Neural progenitor cell (in vitro differentiated cells): ENCODE data around the gene ENAH. TPM values are rescaled to one million over a fixed set of nuclear protein-coding genes. Genes with fewer than 3 reads are reported as not detected.

Experiments
- DNase-seq: peaks from one replicate; pipeline ENCODE4 v3.0.0-alpha.2; 2016; ENCODE audit warnings: low spot score
- H2AFZ ChIP-seq: fragments of 200-600 bp; sonication (generic); replicated peaks from 2 replicates; pipeline ENCODE4 v1.6.1; 2016; ENCODE audit warnings: antibody characterized with exemption
- H3F3A ChIP-seq: fragments of 200-600 bp; sonication (generic); 2 replicates; pipeline ENCODE4 v1.6.1; 2016; ENCODE audit warnings: antibody characterized with exemption, low read depth
- H3K27ac ChIP-seq: fragments of 200-600 bp; sonication (generic); 2 replicates; pipeline ENCODE4 v1.5.1; 2016; ENCODE audit warnings: mild to moderate bottlenecking
- H3K27me3 ChIP-seq: fragments of 200-600 bp; sonication (generic); 2 replicates; pipeline ENCODE4 v1.6.1; 2016; ENCODE audit warnings: mild to moderate bottlenecking, moderate library complexity
- H3K36me3 ChIP-seq: fragments of 200-600 bp; sonication (generic); 2 replicates; pipeline ENCODE4 v1.5.1; 2016
- H3K4me1 ChIP-seq: fragments of 200-600 bp; sonication (generic); 2 replicates; pipeline ENCODE4 v1.6.1; 2016; ENCODE audit warnings: mixed run types
- H3K4me2 ChIP-seq: fragments of 200-600 bp; sonication (generic); 2 replicates; pipeline ENCODE4 v1.6.1; 2016
- H3K4me3 ChIP-seq: fragments of 200-600 bp; sonication (generic); 2 replicates; pipeline ENCODE4 v1.5.1; 2016
- H3K79me2 ChIP-seq: fragments of 200-600 bp; sonication (generic); 2 replicates; pipeline ENCODE4 v1.6.1; 2016; ENCODE audit warnings: low read depth
- H3K9ac ChIP-seq: fragments of 200-600 bp; sonication (generic); 2 replicates; pipeline ENCODE4 v1.6.1; 2016
- H3K9me3 ChIP-seq: fragments of 200-600 bp; sonication (generic); 2 replicates; pipeline ENCODE4 v1.5.1; 2016; ENCODE audit warnings: low read depth
- H4K20me1 ChIP-seq: fragments of 200-600 bp; sonication (generic); 2 replicates; pipeline ENCODE4 v1.6.1; 2016; ENCODE audit warnings: low read depth
- H3K27ac Mint-ChIP-seq: 3 replicates; pipeline ENCODE4 v1.8.0; 2021; ENCODE audit warnings: mixed read lengths
- H3K27me3 Mint-ChIP-seq: 2 replicates; pipeline ENCODE4 v1.8.0; 2022; ENCODE audit warnings: low read depth, mild to moderate bottlenecking, inconsistent platforms, moderate library complexity, mixed read lengths; ENCODE audit not compliant: insufficient read depth
- H3K36me3 Mint-ChIP-seq: 3 replicates; pipeline ENCODE4 v1.8.0; 2021; ENCODE audit warnings: mixed read lengths
- H3K4me1 Mint-ChIP-seq: 3 replicates; pipeline ENCODE4 v1.8.0; 2021; ENCODE audit warnings: mixed read lengths
- H3K4me3 Mint-ChIP-seq: 3 replicates; pipeline ENCODE4 v1.8.0; 2021; ENCODE audit warnings: mild to moderate bottlenecking, moderate library complexity, mixed read lengths
- H3K9me3 Mint-ChIP-seq: 3 replicates; pipeline ENCODE4 v1.8.0; 2020; ENCODE audit warnings: mixed read lengths
- EZH2 ChIP-seq: fragments of 200-600 bp; sonication (generic); IDR thresholded peaks from 2 replicates; pipeline ENCODE4 v1.6.1; 2017; ENCODE audit warnings: antibody characterized with exemption, mild to moderate bottlenecking, moderate library complexity
- EZH2phosphoT487 ChIP-seq: fragments of 200-600 bp; sonication (generic); IDR thresholded peaks from 2 replicates; pipeline ENCODE4 v1.6.1; 2017; ENCODE audit warnings: antibody characterized with exemption
- total RNA-seq: library from RNA; depleted of rRNA; stranded (reverse); fragments of >200 nt; gene quantifications from 2 replicates; pipeline ENCODE4 v1.2.3, GENCODE V29; 2015; ENCODE audit warnings: low replicate concordance
- TF ChIP-seq, protein P1 (sequence below): fragments of 200-600 bp; sonication (generic); IDR thresholded peaks from 2 replicates; pipeline ENCODE4 v1.5.1; 2017; ENCODE audit warnings: antibody characterized with exemption, mild to moderate bottlenecking

ENAH gene
- total RNA-seq, 1 donor from 2014 or later: 346 TPM

DNA sequence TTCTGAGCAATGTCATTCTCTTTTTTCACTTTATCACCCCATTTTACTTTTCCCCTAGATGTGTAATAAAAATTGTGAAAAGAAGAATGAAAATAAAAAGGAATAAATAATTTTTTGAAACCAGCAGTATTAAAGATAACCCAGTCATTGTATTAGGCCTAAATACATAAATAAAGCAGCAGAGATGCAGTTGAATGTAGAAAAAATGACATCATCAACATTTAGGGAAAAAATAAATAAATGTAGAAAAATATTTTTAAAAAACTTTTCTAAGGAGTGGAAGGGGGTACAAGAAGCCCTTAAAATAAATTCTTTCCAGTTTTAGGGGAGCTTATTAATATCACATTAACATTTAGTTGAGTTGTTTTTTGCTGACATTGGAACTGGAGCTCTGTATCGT is 15.3 kb upstream of the ENAH start:
- Histone ChIP-seq H3K36me3 (no peaks in the 10 kb centered on the region), H3F3A (no peaks in the 10 kb centered on the region), H3K4me1 (no peaks in the 10 kb centered on the region), H3K27me3 (no peaks in the 10 kb centered on the region), H3K79me2 (no peaks in the 10 kb centered on the region), H3K27ac (no peak overlapping the region), H4K20me1 (no peaks in the 10 kb centered on the region), H2AFZ (no peak overlapping the region), H3K4me3 (no peak overlapping the region), H3K9me3 (no peaks in the 10 kb centered on the region), H3K4me2 (no peak overlapping the region), H3K9ac (no peak overlapping the region)
- Mint-ChIP-seq H3K4me1 (peaks cover 10% of the 10 kb centered on the region), H3K9me3 (no peaks in the 10 kb centered on the region), H3K4me3 (no peak overlapping the region), H3K36me3 (no peaks in the 10 kb centered on the region), H3K27ac (no peak overlapping the region), H3K27me3 (peaks cover 4% of the 10 kb centered on the region)
- no peak for DNase-seq
- TF ChIP-seq EZH2: no peak
- TF ChIP-seq EZH2phosphoT487: no peak
- TF ChIP-seq, protein P1, sequence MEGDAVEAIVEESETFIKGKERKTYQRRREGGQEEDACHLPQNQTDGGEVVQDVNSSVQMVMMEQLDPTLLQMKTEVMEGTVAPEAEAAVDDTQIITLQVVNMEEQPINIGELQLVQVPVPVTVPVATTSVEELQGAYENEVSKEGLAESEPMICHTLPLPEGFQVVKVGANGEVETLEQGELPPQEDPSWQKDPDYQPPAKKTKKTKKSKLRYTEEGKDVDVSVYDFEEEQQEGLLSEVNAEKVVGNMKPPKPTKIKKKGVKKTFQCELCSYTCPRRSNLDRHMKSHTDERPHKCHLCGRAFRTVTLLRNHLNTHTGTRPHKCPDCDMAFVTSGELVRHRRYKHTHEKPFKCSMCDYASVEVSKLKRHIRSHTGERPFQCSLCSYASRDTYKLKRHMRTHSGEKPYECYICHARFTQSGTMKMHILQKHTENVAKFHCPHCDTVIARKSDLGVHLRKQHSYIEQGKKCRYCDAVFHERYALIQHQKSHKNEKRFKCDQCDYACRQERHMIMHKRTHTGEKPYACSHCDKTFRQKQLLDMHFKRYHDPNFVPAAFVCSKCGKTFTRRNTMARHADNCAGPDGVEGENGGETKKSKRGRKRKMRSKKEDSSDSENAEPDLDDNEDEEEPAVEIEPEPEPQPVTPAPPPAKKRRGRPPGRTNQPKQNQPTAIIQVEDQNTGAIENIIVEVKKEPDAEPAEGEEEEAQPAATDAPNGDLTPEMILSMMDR: no peak

DNA sequence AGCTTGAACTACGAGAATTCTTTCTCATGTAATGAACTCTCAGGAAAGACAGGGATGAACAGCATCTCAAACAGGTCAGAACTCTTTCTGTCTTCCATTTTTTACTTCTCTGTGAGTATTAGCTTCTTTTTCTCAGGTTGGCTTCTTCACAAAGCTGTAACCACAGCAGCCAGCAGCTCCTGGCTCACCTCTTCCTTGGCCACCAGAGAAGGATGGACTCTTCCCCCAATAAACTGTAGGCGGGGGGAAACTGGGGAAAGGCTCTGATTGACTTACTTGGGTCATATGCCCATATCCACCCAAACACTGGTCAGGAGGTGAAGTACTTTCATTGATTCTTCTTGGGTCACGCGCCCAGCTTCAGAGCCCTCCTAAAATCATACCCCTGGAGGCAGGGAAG is 14.4 kb upstream of the ENAH start:
- H3K79me2 ChIP-seq: no peaks in the 10 kb centered on the region
- H3K27me3 ChIP-seq: no peaks in the 10 kb centered on the region
- H3K4me3 Mint-ChIP-seq: no peak overlapping the region
- no peak overlapping the region for H3K4me2 ChIP-seq
- no peaks in the 10 kb centered on the region for H3K36me3 ChIP-seq
- H3K9me3 Mint-ChIP-seq: no peaks in the 10 kb centered on the region
- no peak for DNase-seq
- H2AFZ ChIP-seq: no peak overlapping the region
- H3K9ac ChIP-seq: no peak overlapping the region
- H3K27ac ChIP-seq: no peak overlapping the region
- no peaks in the 10 kb centered on the region for H3K36me3 Mint-ChIP-seq
- H3K27ac Mint-ChIP-seq: no peak overlapping the region
- H3K9me3 ChIP-seq: no peaks in the 10 kb centered on the region
- no peaks in the 10 kb centered on the region for H4K20me1 ChIP-seq
- peaks cover 4% of the 10 kb centered on the region for H3K27me3 Mint-ChIP-seq
- H3F3A ChIP-seq: no peaks in the 10 kb centered on the region
- TF ChIP-seq, protein P1: no peak
- no peak for TF ChIP-seq EZH2
- peaks cover 10% of the 10 kb centered on the region for H3K4me1 Mint-ChIP-seq
- no peak overlapping the region for H3K4me3 ChIP-seq
- H3K4me1 ChIP-seq: no peaks in the 10 kb centered on the region

DNA sequence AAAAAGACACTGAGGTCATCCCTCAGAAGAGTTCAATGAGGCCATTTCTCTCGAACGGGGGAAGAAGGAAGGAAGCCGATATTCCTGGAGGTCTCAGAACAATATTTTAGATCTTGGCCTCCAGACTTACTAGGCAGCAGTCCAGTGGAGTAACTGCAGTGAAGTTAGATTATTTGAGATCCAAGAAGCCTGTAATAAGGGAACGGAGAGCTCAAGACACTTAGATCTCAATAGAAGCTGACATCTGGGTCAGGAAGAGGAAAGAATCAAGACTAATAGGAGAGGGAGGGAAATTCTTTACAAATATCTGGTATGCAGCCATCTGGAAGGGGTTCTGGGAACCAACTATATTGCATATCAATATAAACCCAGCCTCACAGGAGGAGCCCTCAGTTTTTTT is 13.6 kb upstream of the ENAH start:
- H3K4me3 Mint-ChIP-seq: no peak overlapping the region

More for the DNA sequence above, 13.6 kb upstream of the ENAH start:
- Histone ChIP-seq H2AFZ (no peak overlapping the region), H3K9me3 (no peaks in the 10 kb centered on the region), H3K36me3 (no peaks in the 10 kb centered on the region), H3K9ac (no peak overlapping the region), H3F3A (no peaks in the 10 kb centered on the region), H4K20me1 (no peaks in the 10 kb centered on the region), H3K4me1 (no peaks in the 10 kb centered on the region), H3K79me2 (no peaks in the 10 kb centered on the region), H3K27ac (no peak overlapping the region), H3K4me2 (no peak overlapping the region), H3K27me3 (no peaks in the 10 kb centered on the region), H3K4me3 (no peak overlapping the region)
- peaks cover 10% of the 10 kb centered on the region for H3K4me1 Mint-ChIP-seq
- H3K27ac Mint-ChIP-seq: no peak overlapping the region
- peaks cover 4% of the 10 kb centered on the region for H3K27me3 Mint-ChIP-seq
- TF ChIP-seq, protein P1: no peak
- TF ChIP-seq EZH2phosphoT487 (no peak), EZH2 (no peak)
- DNase-seq: no peak
- H3K36me3 Mint-ChIP-seq: no peaks in the 10 kb centered on the region
- H3K9me3 Mint-ChIP-seq: no peaks in the 10 kb centered on the region
